A549 (cell line): Measurements from ENCODE around the gene KCTD5.

Source experiments
- ATOH8 ChIP-seq: fragments of 250-450 bp; sonication (Bioruptor Pico); IDR thresholded peaks from 2 replicates; pipeline ENCODE4 v1.5.0; 2020; ENCODE audit warnings: low read depth, mild to moderate bottlenecking, moderate library complexity
- BCL3 ChIP-seq: fragments of >200 bp; sonication (Bioruptor Twin); formaldehyde crosslinking; IDR thresholded peaks from 3 replicates; pipeline ENCODE4 v1.6.1; 2016
- CEBPB ChIP-seq, 2 experiments: fragments of >200 bp in 1 of 2; sonication (Bioruptor Twin) in 1 of 2; formaldehyde crosslinking in 1 of 2; IDR thresholded peaks; 2 replicates each; pipeline ENCODE4 v1.6.1; 2012 to 2016
- CTCF ChIP-seq: fragments of >200 bp; sonication (Bioruptor Twin); formaldehyde crosslinking; IDR thresholded peaks from 3 replicates; pipeline ENCODE4 v1.5.1; 2016
- ESRRA ChIP-seq: fragments of 150-350 bp; IDR thresholded peaks from 2 replicates; pipeline ENCODE4 v1.6.1; 2014; ENCODE audit warnings: mild to moderate bottlenecking, low read length, borderline replicate concordance
- FOSL2 ChIP-seq, 2 experiments: fragments of 450-650 bp in 1 of 2; fragments of >200 bp in 1 of 2; sonication (Bioruptor Twin) in 1 of 2; formaldehyde crosslinking; IDR thresholded peaks; 2 replicates each; pipeline versions ENCODE4 v1.5.0 to v1.6.1; 2016 to 2020; ENCODE audit warnings: mild to moderate bottlenecking in 1 of 2, moderate library complexity in 1 of 2
- JUNB ChIP-seq: fragments of >200 bp; sonication (Bioruptor Twin); formaldehyde crosslinking; IDR thresholded peaks from 2 replicates; pipeline ENCODE4 v1.6.1; 2016
- MAFK ChIP-seq: fragments of 450-650 bp; IDR thresholded peaks from 2 replicates; pipeline ENCODE4 v1.6.1; 2014; ENCODE audit not compliant: partially characterized antibody
- NPAS2 ChIP-seq: fragments of 250-450 bp; sonication (Bioruptor Pico); IDR thresholded peaks from 2 replicates; pipeline ENCODE4 v1.8.0; 2022; ENCODE audit warnings: mild to moderate bottlenecking, moderate library complexity, borderline replicate concordance
- PBX3 ChIP-seq: IDR thresholded peaks from 2 replicates; pipeline ENCODE4 v1.6.1; 2012
- PHF8 ChIP-seq: fragments of 200-600 bp; sonication (generic); IDR thresholded peaks from 2 replicates; pipeline ENCODE4 v1.6.1; 2016; ENCODE audit warnings: low read depth, mild to moderate bottlenecking, antibody characterized with exemption, moderate library complexity, borderline replicate concordance
- POLR2A ChIP-seq: IDR thresholded peaks from 2 replicates; pipeline ENCODE4 v1.6.1; 2012; ENCODE audit warnings: mild to moderate bottlenecking, low read length
- RAD21 ChIP-seq, 2 experiments: fragments of >200 bp in 1 of 2; sonication (Bioruptor Twin) in 1 of 2; formaldehyde crosslinking in 1 of 2; IDR thresholded peaks in 1 of 2; conservative IDR thresholded peaks in 1 of 2; 2 replicates in 1 of 2; 3 replicates in 1 of 2; pipeline ENCODE4 v1.6.1; 2012 to 2018; ENCODE audit warnings: inconsistent platforms in 1 of 2
- RCOR1 ChIP-seq: fragments of 150-350 bp; IDR thresholded peaks from 2 replicates; pipeline ENCODE4 v1.6.1; 2014; ENCODE audit warnings: antibody characterized with exemption, low read length, low read depth

GRCh38 chr16:2744711-2745110 lies 62.4 kb downstream of the KCTD5 start:
- no peak for TF ChIP-seq PHF8
- no peak for TF ChIP-seq CTCF
- TF ChIP-seq BCL3, result no peak
- TF ChIP-seq JUNB, result no peak
- no peak for TF ChIP-seq POLR2A
- TF ChIP-seq CEBPB (IDR thresholded peaks at IDR 0.05), result no peak
- TF ChIP-seq ESRRA, result no peak
- no peak for TF ChIP-seq MAFK
- no peak for TF ChIP-seq RCOR1
- no peak for TF ChIP-seq PBX3
- TF ChIP-seq NPAS2 (CRISPR knock-in tag), result no peak
- no peak for TF ChIP-seq RAD21 (conservative IDR thresholded peaks at IDR 0.05 in 1 of 2, IDR thresholded peaks at IDR 0.05 in 1 of 2)
- TF ChIP-seq ATOH8 (CRISPR knock-in tag), result no peak
- no peak for TF ChIP-seq FOSL2 (IDR thresholded peaks at IDR 0.05)
- TF ChIP-seq FOSL2 (CRISPR knock-in tag; IDR thresholded peaks at IDR 0.05), result no peak
